Activated T-cell treated with anti-CD3 and anti-CD28 coated beads, Interleukin-2, amount 50 U/mL, for 4 hours (primary cell): Measurements from ENCODE around the gene MTX2. TPM values are rescaled to one million over a fixed set of nuclear protein-coding genes. Genes with fewer than 3 reads are reported as not detected.
"Not testable (repeated sequence)": the region's sequence is repeated elsewhere in the genome, so short reads cannot be mapped to it uniquely, and the experiment has no call there.

Experiments
- ATAC-seq, 2 donors: fragments of 200-7000 bp; cut with Tn5 transposase; one replicate each; pipeline ENCODE4 v1.10.0; 2021
- DNase-seq: peaks from one replicate; pipeline ENCODE4 v3.0.0-alpha.2; 2020
- H3K27me3 Mint-ChIP-seq: one replicate; pipeline ENCODE4 v1.8.0; 2021; ENCODE audit warnings: low read depth, mixed read lengths
- H3K36me3 Mint-ChIP-seq: one replicate; pipeline ENCODE4 v1.8.0; 2022; ENCODE audit warnings: mixed read lengths; ENCODE audit not compliant: insufficient read depth
- H3K4me1 Mint-ChIP-seq: one replicate; pipeline ENCODE4 v1.8.0; 2021; ENCODE audit warnings: low read depth, mixed read lengths
- H3K4me3 Mint-ChIP-seq: one replicate; pipeline ENCODE4 v1.8.0; 2021; ENCODE audit warnings: mild to moderate bottlenecking, moderate library complexity, mixed read lengths
- H3K9me3 Mint-ChIP-seq: one replicate; pipeline ENCODE4 v1.8.0; 2021; ENCODE audit warnings: mixed read lengths
- total RNA-seq, 3 donors: library from RNA; stranded (reverse); gene quantifications; one replicate each; pipeline ENCODE4 v1.2.1, GENCODE V29; 2021

MTX2 gene
- total RNA-seq, 3 donors from 2014 or later: 29.9 to 35.1 (median 31.3) TPM

- not testable (repeated sequence) for H3K4me1 Mint-ChIP-seq, DNase-seq, H3K9me3 Mint-ChIP-seq, H3K27me3 Mint-ChIP-seq, H3K36me3 Mint-ChIP-seq, H3K4me3 Mint-ChIP-seq, ATAC-seq
Observed at GRCh38 chr2:176373155-176373554, 103.9 kb downstream of the MTX2 start.

GRCh38 chr2:176378323-176378722 is 109.1 kb downstream of the MTX2 start:
- no peak for ATAC-seq
- H3K9me3 Mint-ChIP-seq: peaks cover 22% of the 10 kb centered on the region
- H3K4me1 Mint-ChIP-seq: no peaks in the 10 kb centered on the region
- peaks cover 13% of the 10 kb centered on the region for H3K27me3 Mint-ChIP-seq
- peaks cover 2% of the 10 kb centered on the region for H3K36me3 Mint-ChIP-seq
- H3K4me3 Mint-ChIP-seq: no peak overlapping the region
- no peak for DNase-seq

GRCh38 chr2:176380341-176380740 is 111.1 kb downstream of the MTX2 start:
- Mint-ChIP-seq H3K9me3 (peaks cover 22% of the 10 kb centered on the region), H3K27me3 (peaks cover 13% of the 10 kb centered on the region), H3K36me3 (peaks cover 2% of the 10 kb centered on the region), H3K4me3 (no peak overlapping the region), H3K4me1 (no peaks in the 10 kb centered on the region)
- no peak for ATAC-seq
- DNase-seq: no peak

DNA sequence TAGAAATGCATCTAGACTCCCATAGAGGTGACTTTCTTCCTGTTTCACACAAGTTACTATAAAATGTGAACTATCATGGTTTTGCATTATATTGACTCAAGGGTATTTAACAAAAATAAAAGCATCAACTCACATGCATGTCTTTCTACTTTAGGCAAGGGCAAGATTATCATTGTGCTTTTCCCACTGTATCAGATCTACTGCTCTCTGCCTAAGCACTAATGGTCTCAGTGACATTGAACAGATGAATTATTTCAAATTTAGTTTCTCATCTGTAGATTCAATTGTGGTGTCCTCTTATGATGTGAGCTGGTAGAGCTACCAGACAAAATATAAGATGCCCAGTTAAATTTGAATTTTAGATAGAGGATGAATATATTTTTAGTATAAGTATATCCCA is 113.9 kb downstream of the MTX2 start:
- peaks cover 23% of the 10 kb centered on the region for H3K27me3 Mint-ChIP-seq
- DNase-seq (no peak), ATAC-seq (no peak)
- H3K4me1 Mint-ChIP-seq: no peaks in the 10 kb centered on the region
- peaks cover 2% of the 10 kb centered on the region for H3K36me3 Mint-ChIP-seq
- H3K4me3 Mint-ChIP-seq: no peak overlapping the region
- peaks cover 19% of the 10 kb centered on the region for H3K9me3 Mint-ChIP-seq

DNA sequence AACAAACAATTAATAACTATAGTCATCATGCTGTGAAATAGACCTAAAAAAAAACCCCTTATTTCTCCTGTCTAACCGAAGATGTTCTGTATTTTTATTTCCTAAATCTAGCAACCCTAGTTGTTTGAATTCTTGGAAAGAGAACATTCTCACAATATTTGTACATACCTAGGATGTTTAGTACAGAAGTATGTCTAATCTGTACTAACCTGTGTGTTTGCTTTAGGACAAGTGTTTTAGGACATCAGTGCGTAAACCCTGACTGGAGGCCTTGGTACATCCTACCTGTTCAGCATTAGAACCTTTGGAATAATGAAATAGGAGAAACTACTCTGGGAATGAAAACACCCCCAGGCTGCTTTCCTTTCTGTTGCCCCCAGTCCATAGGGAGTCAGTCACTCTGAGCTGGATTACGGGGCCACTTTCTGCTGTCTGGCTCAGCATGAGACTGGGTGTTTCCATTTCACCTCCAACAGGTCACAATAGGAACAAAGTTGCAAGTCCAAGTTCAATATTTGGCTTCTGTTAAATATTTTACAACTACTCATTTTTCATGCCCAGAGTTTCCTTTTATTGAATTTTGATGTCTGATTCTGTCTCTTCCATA is 114.7 kb downstream of the MTX2 start:
- peaks cover 25% of the 10 kb centered on the region for H3K27me3 Mint-ChIP-seq
- peaks cover 2% of the 10 kb centered on the region for H3K36me3 Mint-ChIP-seq
- no peak for ATAC-seq
- peaks cover 11% of the 10 kb centered on the region for H3K9me3 Mint-ChIP-seq
- H3K4me3 Mint-ChIP-seq: no peak overlapping the region
- H3K4me1 Mint-ChIP-seq: no peaks in the 10 kb centered on the region
- no peak for DNase-seq

DNA sequence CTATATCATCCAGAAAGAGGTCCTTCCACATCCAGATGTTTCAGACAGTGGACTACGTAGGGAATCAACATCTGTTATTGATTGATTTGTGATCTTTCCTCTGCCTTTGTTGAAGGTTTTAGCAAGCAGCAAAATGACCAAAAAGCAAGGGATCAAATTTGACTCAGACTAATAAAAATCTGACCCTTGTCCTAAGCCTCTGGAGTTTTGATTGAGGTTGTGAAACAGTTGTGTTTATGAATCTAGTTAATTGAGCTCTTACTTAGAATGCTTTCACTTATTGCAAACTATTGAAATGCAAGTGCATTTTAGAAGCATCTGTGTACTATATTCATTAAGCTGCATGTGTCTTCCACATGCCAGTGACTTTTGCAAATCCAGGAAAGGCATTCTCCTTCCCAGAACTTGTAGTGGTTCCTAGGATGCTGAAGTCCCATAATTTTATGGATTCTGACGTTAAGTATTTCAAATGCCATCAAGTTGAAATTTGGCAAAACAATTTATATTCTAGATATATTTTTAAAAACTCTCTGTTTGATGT is 116.0 kb downstream of the MTX2 start:
- ATAC-seq: no peak
- no peaks in the 10 kb centered on the region for H3K36me3 Mint-ChIP-seq
- H3K4me1 Mint-ChIP-seq: no peaks in the 10 kb centered on the region
- no peak overlapping the region for H3K4me3 Mint-ChIP-seq
- peaks cover 27% of the 10 kb centered on the region for H3K27me3 Mint-ChIP-seq
- H3K9me3 Mint-ChIP-seq: peaks cover 3% of the 10 kb centered on the region
- DNase-seq: no peak

- peaks cover 3% of the 10 kb centered on the region for H3K9me3 Mint-ChIP-seq
- H3K4me1 Mint-ChIP-seq: no peaks in the 10 kb centered on the region
- no peaks in the 10 kb centered on the region for H3K36me3 Mint-ChIP-seq
- H3K4me3 Mint-ChIP-seq: no peak overlapping the region
- ATAC-seq (no peak), DNase-seq (no peak)
- H3K27me3 Mint-ChIP-seq: peaks cover 29% of the 10 kb centered on the region
Observed at GRCh38 chr2:176385838-176386237, 116.6 kb downstream of the MTX2 start.

Other genes with a start within 250 kb of the MTX2 start
- not detected for gene EVX2, start 185.5 kb upstream of the MTX2 start, total RNA-seq
- gene HOXD13, start 176.7 kb upstream of the MTX2 start, total RNA-seq: not detected
- gene HOXD12, start 169.6 kb upstream of the MTX2 start, total RNA-seq: not detected
- gene HOXD11, start 162.2 kb upstream of the MTX2 start, total RNA-seq: not detected
- not detected for gene HOXD10, start 152.7 kb upstream of the MTX2 start, total RNA-seq
- not detected for gene HOXD9, start 146.7 kb upstream of the MTX2 start, total RNA-seq
- under 1 TPM in 1 of 3 donors, not detected in 2; 0.11 TPM for gene HOXD8, start 139.7 kb upstream of the MTX2 start, total RNA-seq
- gene HOXD4, start 117.9 kb upstream of the MTX2 start, total RNA-seq: not detected
- gene HOXD3, start 112.1 kb upstream of the MTX2 start, total RNA-seq: not detected
- not detected for gene HOXD1, start 80.8 kb upstream of the MTX2 start, total RNA-seq